NCI-H146 (cell line): ENCODE data around the gene SHMT2.

Source experiments
- DNase-seq: peaks from one replicate; lab custom pipeline; 2025; lab: John Stamatoyannopoulos, UW

The SHMT2 gene

DNA sequence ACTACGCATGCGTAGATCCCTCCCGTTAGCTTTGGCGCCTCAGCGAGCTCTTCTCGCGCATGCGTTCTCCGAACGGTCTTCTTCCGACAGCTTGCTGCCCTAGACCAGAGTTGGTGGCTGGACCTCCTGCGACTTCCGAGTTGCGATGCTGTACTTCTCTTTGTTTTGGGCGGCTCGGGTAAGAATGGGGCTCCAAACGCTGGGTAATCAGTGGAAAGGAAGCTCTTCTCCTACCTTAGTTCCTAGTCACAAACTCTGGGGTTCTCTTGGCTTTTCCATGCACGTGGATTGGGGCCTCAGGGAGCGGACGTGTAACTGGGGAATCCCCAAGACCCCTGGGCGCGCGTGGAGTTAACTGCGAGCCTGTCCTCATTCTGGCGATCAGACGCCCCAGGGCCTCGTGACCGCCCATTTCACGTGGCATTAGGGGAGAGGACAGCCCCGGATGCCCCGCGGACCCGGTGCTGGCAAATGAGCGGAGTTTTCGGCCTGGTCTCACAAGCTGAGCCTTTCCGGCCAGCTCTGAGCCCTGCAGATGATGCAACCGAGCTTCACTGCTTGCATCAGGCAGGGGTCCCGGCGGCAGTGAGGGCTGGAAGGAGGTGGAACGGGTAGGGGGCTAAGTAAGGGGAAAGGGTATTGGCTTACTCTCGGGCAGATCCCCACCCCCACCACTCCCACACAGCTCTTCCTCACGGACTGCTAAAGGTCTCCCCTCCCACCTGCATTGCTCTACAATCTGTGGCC is at the start of gene SHMT2:
SHMT2 (plus strand) TSS at position 78 of the 747 bp plus-strand sequence; CDS start at position 146, 68 bp downstream.
- peak; percentile 97 for DNase-seq

DNA sequence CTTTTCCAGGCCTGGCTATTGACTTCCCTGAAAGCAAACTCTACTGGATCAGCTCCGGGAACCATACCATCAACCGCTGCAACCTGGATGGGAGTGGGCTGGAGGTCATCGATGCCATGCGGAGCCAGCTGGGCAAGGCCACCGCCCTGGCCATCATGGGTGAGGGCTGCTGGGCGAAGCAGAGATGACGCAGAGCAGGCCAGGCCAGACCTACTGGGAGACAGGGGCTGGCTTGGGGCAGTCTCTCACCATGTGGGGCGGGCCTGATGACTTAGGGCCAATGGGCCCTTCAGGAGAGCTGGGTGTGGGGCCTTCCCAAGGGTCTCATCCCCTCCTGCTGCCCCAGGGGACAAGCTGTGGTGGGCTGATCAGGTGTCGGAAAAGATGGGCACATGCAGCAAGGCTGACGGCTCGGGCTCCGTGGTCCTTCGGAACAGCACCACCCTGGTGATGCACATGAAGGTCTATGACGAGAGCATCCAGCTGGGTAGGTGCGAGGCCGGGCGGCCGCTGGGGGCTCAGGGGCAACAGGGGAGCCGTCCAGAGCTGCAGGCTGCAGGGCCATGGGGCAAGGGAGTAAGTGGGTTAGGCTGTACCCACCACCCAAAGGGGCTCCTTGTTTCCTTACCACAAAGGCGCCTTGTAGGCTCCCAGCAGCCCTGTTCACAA is 49.1 kb upstream of the SHMT2 start:
- no peak for DNase-seq

DNA sequence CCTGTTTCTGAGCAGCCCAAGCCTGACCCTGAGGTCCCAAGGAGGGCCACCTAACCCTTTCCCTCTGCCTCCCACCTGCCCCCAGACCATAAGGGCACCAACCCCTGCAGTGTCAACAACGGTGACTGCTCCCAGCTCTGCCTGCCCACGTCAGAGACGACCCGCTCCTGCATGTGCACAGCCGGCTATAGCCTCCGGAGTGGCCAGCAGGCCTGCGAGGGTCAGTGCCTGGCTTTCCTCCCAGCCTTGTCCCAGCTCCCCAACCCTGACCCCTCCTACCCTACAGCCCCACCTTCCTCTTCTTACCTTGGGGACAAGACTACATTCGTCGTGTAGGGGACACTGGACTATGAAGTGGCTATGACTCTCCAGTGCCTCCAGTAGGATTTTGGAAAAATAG is 48.4 kb upstream of the SHMT2 start:
- no peak for DNase-seq

GRCh38 chr12:57181561-57182155 is 47.9 kb upstream of the SHMT2 start:
- no peak for DNase-seq

DNA sequence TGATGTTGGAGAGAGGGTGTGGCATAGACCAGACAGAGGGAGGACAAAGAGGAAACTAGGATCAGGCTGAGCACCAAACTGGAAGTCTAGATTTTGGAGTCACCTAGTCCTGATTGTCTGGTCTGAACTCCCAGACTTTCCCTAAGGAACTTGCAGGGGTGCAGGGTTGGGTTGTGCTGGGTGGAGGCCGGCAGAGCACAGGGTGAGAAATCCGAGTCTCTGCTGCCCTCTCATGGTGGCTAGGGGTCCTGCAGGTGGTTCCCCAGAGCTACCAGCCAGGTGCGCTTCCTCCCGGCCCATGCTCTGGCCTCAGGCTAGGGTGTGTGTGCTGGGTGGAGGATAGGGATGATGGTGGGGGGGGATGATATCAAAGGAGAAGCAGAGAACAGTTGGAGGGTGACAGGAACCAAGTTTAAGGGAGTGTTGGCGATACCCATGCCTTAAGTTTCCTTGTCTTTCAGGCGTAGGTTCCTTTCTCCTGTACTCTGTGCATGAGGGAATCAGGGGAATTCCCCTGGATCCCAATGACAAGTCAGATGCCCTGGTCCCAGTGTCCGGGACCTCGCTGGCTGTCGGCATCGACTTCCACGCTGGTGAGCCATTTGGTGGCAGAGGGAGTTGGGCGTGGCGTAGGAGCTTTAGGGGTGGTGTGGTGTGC is 46.5 kb upstream of the SHMT2 start:
- DNase-seq = peak; percentile 75

DNA sequence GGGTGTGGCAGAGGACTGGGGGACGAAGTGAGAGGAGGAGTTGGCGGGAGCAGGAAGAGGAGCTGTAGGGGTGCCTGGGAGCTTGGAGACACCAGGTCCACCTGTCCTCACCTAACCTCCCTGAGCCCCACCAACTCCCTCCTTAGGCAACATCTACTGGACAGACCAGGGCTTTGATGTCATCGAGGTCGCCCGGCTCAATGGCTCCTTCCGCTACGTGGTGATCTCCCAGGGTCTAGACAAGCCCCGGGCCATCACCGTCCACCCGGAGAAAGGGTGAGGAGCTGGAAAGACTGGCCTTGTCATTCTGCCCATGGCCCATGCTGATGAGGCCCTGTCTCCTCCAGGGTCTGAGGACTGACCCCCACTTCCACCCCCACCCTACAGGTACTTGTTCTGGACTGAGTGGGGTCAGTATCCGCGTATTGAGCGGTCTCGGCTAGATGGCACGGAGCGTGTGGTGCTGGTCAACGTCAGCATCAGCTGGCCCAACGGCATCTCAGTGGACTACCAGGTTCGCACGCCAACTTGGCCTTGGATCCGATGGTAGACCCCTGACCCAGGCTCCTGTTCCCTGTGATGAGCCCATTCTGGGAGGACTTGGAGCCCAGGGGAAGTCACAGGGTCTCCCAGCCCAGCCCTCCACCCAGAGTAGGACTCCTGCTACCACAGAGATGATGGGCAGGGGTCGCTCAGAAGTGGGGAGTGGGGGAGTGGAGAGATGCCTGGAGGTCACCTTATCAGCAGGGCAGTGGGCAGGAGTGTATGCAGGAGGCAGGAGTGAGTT is 45.4 kb upstream of the SHMT2 start:
- no peak for DNase-seq

DNA sequence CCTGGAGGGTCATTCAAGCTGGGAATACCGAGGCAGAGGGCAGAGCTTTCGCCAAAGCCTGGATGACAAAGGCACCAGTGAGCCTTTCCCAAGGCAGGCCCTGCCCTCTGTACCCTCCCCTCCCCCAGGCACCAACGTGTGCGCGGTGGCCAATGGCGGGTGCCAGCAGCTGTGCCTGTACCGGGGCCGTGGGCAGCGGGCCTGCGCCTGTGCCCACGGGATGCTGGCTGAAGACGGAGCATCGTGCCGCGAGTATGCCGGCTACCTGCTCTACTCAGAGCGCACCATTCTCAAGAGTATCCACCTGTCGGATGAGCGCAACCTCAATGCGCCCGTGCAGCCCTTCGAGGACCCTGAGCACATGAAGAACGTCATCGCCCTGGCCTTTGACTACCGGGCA is 44.1 kb upstream of the SHMT2 start:
- no peak for DNase-seq

DNA sequence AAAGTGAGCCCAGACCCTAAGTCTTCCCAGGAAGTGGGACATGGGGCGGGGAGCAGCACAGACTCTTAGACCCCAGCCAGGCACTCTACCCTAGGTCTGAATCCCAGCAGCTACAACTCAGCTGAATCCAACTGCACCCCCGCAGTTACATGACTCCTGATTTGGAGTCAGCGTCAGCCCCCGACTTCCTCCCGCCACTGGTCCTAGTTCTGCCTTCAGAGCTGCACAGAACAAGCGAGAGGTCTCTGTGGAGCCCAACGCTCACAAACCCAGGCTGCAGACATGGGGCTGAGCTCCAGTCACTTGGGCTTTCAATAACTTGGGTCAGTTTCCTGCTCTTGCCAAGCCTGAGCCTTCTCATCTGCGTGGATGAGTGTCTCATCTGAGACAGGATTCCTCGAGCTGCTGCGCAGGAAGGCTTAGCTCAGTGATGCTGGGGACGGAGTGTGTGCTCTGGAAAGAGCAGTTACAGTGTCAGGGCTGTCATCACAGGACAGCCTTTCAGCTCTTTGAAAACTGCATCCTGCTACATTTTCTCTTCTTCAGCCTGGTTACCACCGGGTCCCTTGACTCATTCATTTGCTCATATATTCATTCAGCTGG is 43.5 kb upstream of the SHMT2 start:
- DNase-seq = no peak

DNA sequence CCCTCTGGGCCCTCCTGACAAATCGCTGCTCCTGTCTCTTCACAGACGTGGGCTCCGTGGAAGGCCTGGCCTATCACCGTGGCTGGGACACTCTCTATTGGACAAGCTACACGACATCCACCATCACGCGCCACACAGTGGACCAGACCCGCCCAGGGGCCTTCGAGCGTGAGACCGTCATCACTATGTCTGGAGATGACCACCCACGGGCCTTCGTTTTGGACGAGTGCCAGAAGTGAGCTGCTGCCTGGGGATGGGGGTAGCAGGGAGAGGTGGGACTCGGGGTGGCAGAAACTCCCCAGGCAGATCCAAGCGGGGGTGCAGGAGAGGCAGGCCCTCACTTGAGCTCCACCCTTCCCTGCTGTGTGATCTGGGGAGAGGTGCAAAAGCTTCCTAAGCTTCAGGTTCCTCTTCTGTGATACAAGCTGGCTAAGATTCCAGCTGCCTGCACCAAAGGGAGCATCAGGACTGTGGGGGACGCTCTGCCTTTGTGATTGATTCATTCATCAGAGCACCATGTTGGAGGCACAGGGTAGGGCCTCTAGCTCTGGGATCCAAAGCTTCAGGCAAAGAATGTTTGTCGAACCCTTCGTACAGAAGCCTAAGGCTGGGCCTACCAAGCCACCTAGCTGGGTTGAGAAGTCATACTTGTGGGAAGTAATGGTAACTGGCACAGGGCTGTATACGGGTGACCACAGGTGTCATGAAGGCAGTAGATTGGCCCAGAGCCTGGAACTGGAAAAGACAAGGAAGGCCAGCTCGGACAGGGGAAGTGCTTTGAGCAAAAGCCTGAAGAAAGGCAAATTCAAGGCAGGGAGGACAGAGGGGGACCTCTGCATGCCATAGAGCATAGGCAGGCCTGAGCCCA is 42.1 kb upstream of the SHMT2 start:
- DNase-seq = no peak

GRCh38 chr12:57188090-57188425 is 41.5 kb upstream of the SHMT2 start:
- DNase-seq = no peak

GRCh38 chr12:57190037-57190436 is 39.5 kb upstream of the SHMT2 start:
- no peak for DNase-seq

DNA sequence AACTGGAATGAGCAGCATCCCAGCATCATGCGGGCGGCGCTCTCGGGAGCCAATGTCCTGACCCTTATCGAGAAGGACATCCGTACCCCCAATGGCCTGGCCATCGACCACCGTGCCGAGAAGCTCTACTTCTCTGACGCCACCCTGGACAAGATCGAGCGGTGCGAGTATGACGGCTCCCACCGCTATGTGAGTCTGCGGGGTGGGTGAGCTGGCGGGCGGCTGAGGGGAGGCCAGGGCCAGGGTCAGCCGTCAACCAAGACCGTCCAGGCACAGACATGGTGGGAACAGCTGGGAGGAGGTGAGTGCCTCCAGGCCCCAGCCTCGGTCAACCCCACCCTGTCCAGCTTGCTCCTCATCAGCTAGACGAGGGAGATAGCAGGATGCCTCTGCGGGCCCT is 38.7 kb upstream of the SHMT2 start:
- DNase-seq = no peak

DNA sequence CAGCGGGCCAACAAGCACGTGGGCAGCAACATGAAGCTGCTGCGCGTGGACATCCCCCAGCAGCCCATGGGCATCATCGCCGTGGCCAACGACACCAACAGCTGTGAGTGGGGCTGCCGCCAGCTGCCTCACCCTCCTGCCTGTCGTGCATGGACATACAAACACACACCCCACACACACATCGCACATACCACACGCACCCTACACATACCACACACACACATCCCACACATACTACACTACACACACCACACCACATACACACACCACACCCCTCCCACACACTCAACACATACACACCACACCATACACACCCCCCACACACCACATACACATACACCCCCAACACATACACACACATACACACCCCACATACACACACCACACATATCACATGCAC is 38.1 kb upstream of the SHMT2 start:
- no peak for DNase-seq

GRCh38 chr12:57192920-57193319 is 36.6 kb upstream of the SHMT2 start:
- DNase-seq = no peak

DNA sequence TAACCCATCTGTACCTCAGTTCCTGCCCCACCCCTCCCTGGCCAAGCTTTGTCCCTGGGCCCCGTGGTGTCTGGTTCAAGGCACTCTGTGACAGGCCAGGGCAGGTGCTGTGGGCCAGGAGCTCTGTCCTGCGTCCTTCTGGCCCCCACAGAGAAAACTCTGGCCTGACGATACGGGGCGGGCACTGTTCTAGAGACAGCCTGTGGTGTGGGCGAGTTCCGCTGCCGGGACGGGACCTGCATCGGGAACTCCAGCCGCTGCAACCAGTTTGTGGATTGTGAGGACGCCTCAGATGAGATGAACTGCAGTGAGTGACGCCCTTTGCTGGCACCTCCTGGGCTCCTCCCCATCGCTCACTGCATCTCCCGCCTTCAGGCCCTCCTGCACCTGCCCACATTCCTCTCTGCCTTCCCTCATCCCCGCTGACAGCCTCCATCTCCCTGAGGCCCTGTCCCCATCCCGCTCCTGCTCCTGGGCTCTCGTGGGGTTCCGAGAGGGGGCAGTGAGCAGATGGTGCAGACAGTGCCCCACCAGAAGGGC is 35.7 kb upstream of the SHMT2 start:
- DNase-seq = no peak

GRCh38 chr12:57194253-57194652 is 35.3 kb upstream of the SHMT2 start:
- no peak for DNase-seq

GRCh38 chr12:57195186-57195585 is 34.3 kb upstream of the SHMT2 start:
- no peak for DNase-seq

GRCh38 chr12:57195611-57196371 is 33.7 kb upstream of the SHMT2 start:
- DNase-seq = no peak

DNA sequence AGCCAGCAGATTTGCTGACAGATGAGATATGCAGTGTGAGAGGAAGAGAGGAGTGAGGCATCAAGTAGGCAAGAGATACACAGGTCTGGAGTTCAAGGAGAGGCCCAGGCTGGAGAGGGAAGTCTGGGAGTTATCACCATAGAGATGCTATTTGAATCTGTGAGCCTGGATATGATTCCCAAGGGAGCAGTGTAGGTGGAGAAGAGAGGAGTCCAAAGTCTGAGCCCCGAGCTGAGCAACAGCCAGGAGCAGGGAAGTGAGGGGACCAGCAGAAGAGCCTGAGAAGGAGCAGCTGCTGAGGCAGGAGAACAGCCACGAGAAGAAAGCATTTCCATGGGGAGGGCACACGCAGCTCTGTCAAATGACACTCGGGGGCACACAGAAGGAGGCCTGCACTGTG is 33.1 kb upstream of the SHMT2 start:
- no peak for DNase-seq

DNA sequence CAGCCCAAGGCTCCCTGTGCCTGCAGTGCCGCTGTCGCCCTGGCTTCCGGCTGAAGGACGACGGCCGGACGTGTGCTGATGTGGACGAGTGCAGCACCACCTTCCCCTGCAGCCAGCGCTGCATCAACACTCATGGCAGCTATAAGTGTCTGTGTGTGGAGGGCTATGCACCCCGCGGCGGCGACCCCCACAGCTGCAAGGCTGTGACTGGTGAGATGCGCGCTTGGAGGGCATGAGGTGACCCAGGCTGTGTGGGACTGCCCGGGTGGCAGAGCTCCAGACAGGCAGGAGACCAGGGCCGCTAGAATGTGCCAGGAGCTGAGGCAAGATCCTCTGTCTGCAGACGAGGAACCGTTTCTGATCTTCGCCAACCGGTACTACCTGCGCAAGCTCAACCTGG is 32.6 kb upstream of the SHMT2 start:
- DNase-seq = no peak
